GM19467 (cell line): Measurements from ENCODE around the gene CD27.
"Not testable (repeated sequence)": the region's sequence is repeated elsewhere in the genome, so short reads cannot be mapped to it uniquely, and the experiment has no call there.

Source experiments
- ATAC-seq: cut with Tn5 transposase; IDR thresholded peaks from one replicate; pipeline ENCODE4 v1.9.1; 2021; ENCODE audit warnings: mild to moderate bottlenecking, moderate library complexity; ENCODE audit not compliant: unreplicated experiment

CD27 gene

GRCh38 chr12:6444704-6445688, at the start of gene CD27:
TSS of gene CD27 (plus strand) at chr12:6444955. CDS start at chr12:6445096, 141 bp downstream.
- no peak for ATAC-seq

DNA sequence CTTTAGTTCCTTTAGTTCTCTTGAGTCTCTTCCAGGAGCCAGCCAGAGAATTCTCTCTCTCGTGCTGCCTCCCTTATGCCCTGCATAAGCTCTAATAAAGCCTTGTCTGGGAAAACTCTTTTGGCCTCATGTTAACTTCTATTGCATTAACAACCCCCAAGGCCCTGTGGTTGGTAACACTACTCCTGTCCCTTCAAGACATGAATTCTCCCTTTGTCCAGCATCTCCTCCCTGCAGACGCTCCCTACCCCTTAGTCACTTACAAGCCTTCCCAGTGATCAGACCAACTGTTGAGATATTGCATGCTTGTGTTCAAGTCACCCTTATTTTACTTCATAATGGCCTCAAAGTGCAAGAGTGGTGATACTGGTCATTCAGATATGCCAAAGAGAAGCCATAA, 48.7 kb upstream of the CD27 start:
- no peak for ATAC-seq

- ATAC-seq, result no peak
These were observed 44.7 kb upstream of the CD27 start for GRCh38 chr12:6399884-6400644.

DNA sequence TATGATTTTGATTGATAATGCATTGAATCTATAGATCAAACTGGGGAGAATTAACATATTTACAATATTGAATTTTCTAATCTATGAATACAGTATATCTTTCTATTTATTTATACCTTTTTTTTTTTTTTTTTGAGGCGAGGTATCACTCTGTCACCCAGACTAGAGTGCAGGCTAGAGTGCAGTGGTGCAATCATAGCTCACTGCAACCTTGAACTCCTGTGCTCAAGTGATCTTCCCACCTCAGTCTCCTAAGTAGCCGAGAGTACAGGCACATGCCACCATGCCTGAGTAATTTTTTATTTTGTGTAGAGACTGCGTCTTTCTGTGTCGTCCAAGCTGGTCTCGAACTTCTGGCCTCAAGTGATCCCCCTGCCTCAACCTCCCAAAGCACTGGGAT, 40.4 kb upstream of the CD27 start:
- no peak for ATAC-seq

DNA sequence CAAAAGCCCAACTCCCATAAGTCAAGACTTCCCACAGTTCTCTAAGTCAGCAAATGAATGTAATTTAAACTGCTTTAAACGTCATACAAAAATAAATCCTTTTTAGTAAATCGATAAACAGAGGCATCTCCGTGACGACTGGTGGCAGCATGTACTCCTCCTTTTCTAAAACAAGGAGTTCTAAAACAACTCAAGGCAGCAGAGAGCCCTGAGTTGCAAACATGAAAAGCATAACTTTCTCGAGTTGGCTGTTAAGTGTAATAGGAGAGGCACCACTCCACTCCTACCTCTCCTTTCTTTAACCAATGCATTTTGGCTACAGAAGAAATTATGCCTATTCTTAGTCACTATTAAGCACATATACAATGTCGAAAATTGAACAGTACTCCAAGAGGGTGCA, 38.8 kb upstream of the CD27 start:
- ATAC-seq, result no peak

GRCh38 chr12:6407236-6407954, 37.4 kb upstream of the CD27 start:
- no peak for ATAC-seq

- ATAC-seq, result no peak
These were observed 28.2 kb upstream of the CD27 start for GRCh38 chr12:6416596-6416995.

- no peak for ATAC-seq
These were observed 26.0 kb upstream of the CD27 start for GRCh38 chr12:6418796-6419195.

- ATAC-seq, result no peak
These were observed 24.4 kb upstream of the CD27 start for GRCh38 chr12:6420364-6420763.

GRCh38 chr12:6423267-6424007, 21.3 kb upstream of the CD27 start:
- ATAC-seq, result peak; percentile 36

GRCh38 chr12:6424008-6424347, 20.8 kb upstream of the CD27 start:
- no peak for ATAC-seq

DNA sequence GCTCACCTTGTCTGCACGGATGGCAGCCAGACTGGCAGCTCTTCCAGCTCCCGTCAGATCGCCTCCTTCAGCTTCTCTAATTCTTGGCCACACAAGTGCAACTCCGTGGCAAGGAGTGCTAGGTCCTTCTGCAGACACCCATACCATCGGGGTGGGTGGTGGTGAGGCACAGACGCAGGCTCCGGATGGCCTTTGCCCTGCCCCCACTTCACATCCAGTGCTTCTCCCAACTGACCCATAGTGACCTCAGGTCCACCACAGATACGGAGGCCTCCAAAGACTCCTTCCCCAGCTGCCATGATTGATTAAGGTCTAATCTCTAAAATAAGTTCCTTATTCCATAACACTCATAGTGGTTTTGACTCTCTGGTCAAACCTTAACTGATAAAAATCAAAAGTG, 19.9 kb upstream of the CD27 start:
- no peak for ATAC-seq

GRCh38 chr12:6425590-6426531, 18.9 kb upstream of the CD27 start:
- ATAC-seq, result no peak

DNA sequence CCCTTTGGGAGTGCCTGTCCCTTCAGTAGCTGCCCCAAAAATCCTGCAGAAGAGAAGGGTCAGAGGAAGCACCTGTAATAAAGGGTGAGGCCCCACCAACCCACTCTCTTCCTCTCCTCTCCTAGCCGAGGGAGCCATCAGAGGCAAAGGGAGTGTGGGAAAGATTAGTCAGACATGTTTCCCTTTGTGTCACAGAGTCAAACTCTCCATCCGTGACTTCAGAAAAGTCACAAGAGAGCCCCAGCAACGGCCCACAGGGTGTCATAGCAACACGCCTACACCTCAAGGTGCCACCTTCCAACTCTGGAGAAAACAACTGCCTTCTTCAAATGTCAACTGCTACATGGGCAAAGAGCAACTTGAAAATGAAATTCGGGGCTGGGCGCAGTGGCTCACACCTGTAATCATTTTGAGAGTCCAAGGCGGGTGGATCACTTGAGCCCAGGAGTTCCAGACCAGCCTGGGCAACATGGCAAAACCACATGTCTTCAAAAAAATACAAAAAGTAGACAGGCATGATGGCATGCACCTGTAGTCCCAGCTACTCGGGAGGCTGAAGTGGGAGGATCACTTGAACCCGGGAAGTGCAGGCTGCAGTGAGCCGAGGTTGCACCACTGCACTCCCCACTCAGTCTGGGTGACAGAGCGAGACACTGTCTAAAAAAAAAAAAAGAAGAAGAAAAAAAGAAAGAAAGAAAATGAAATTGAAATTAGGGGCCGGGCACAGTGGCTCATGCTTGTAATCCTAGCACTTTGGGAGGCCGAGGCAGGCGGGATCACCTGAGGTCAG, 17.7 kb upstream of the CD27 start:
- ATAC-seq, result peak; percentile 50

DNA sequence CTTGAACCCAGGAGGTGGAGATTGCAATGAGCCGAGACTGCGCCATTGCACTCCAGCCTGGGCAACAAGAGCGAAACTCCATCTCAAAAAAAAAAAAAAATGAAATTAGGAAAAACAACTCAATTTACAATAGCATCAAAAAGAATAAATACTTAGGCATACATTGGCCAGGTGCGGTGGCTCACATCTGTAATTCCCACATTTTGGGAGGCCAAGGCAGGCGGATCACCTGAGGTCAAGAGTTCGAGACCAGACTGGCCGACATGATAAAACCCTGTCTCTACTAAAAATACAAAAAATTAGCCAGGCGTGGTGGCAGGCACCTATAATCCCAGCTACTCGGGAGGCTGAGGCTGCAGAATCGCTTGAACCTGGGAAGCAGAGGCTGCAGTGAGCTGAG, 17.0 kb upstream of the CD27 start:
- not testable (repeated sequence) for ATAC-seq

GRCh38 chr12:6428326-6428725, 16.4 kb upstream of the CD27 start:
- ATAC-seq, result no peak

DNA sequence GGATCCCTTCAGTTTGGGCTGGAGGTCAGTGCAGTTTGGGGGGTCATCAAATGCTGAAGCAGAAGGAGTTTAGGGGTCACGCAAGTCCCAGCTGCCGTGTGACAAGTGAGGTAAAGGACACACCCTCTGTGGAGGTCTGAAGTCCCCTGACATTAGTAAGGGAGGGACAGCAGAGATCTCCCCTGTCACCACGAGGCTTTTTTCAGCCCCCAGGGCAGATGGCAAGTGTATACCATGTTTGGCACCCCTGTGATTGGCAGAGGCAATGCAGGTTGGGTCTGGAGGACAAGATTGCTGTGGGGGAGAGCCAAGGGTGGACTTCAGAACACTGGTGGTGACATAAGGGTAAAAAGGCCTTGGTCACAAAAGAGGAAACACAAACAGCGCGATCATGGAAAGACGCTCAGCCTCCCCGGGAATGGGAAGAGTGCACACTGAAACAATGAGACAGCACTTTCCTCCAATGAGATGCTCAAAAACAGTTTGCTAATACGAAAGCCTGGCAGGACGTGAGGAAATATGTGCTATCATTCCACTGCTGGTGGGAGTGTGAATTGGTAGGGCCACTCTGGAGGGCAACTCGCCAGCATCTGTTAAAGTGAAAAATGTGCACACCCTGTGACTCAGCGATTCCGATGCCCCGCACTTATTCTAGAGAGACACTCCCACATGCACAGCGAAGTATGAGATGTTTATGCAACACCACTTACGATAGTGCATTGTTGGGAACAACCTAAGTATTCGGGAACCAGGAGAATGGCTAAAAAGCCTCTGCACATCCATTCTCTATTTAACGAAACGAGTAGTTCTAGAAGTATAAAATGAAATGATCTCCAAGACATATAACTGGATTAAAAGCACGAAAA, 14.4 kb upstream of the CD27 start:
- no peak for ATAC-seq

- ATAC-seq, result no peak
These were observed 11.8 kb upstream of the CD27 start for GRCh38 chr12:6432991-6433390.
